ENCODE results near the gene PPM1F.
"Not testable (repeated sequence)": the region's sequence is repeated elsewhere in the genome, so short reads cannot be mapped to it uniquely, and the experiment has no call there.

Gene PPM1F

DNA sequence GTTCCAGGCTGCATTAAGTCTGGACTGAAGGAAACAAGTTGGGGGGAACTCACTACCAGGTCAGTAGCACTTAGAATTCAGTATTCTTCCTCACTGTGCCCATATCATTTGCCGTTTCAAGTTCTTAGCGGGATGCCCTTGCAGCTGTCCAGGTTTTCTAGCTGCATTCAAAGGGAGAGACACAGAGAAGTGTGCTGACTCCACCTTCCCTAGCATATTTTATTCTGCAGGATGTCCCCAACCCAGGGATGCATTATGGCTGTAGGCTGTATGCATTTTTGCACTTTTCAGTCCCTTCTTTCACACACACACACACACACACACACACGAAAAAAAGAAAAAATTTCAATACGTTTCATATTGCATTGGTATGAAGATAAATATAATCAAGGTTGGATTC lies 49.4 kb downstream of the PPM1F start:
- Mint-ChIP-seq H3K4me1 (no peaks in the 10 kb centered on the region), H3K27me3 (peaks cover 1% of the 10 kb centered on the region), H3K36me3 (peaks cover 7% of the 10 kb centered on the region), H3K9me3 (no peaks in the 10 kb centered on the region), H3K27ac (no peak overlapping the region), H3K4me3 (no peak overlapping the region)
- DNase-seq (ENCODE audit: low spot score in 2 of 2) (no peak), ATAC-seq (ENCODE audit: low read depth) (no peak)

GRCh38 chr22:21902296-21903087 lies 50.2 kb downstream of the PPM1F start:
- H3K27me3 Mint-ChIP-seq = peaks cover 1% of the 10 kb centered on the region
- H3K27ac Mint-ChIP-seq = no peak overlapping the region
- H3K9me3 Mint-ChIP-seq = no peaks in the 10 kb centered on the region
- DNase-seq (ENCODE audit: low spot score in 2 of 2) (no peak), ATAC-seq (ENCODE audit: low read depth) (no peak)
- H3K36me3 Mint-ChIP-seq = peaks cover 7% of the 10 kb centered on the region
- H3K4me1 Mint-ChIP-seq = no peaks in the 10 kb centered on the region
- H3K4me3 Mint-ChIP-seq = no peak overlapping the region

- DNase-seq (ENCODE audit: low spot score in 2 of 2) (no peak), ATAC-seq (ENCODE audit: low read depth) (no peak)
- Mint-ChIP-seq H3K27ac (no peak overlapping the region), H3K36me3 (no peaks in the 10 kb centered on the region), H3K4me3 (no peak overlapping the region), H3K4me1 (no peaks in the 10 kb centered on the region), H3K27me3 (peaks cover 1% of the 10 kb centered on the region), H3K9me3 (no peaks in the 10 kb centered on the region)
Observed at GRCh38 chr22:21898354-21898896, 54.2 kb downstream of the PPM1F start.

DNA sequence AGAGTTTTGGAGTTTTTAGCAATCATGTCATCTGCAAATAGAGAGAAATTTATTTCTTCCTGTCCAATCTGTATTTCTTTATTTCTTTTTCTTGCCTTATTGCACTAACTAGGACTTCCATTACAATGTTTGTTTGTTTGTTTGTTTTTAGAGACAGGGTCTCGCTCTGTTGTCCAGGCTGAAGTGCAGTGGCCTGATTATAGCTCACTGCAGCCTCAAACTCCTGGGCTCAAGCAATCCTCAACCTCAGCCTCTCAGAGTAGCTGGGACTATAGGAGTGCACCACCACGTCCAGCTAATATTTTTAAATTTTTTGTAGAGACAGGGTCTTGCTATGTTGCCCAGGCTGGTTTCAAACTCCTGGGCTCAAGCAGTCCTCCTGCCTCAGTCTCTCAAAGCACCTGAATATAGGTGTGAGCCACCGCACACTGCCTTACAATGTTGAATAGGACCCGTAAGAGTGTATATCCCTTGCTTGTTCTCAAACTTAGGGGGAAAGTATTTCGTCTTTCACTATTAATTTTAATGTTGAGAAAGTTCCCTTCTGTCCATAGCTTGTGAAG lies 55.6 kb downstream of the PPM1F start:
- DNase-seq (ENCODE audit: low spot score in 2 of 2) (no peak), ATAC-seq (ENCODE audit: low read depth) (no peak)
- Mint-ChIP-seq H3K27me3 (peaks cover 1% of the 10 kb centered on the region), H3K4me3 (no peak overlapping the region), H3K27ac (no peak overlapping the region), H3K4me1 (no peaks in the 10 kb centered on the region), H3K36me3 (no peaks in the 10 kb centered on the region), H3K9me3 (no peaks in the 10 kb centered on the region)

DNA sequence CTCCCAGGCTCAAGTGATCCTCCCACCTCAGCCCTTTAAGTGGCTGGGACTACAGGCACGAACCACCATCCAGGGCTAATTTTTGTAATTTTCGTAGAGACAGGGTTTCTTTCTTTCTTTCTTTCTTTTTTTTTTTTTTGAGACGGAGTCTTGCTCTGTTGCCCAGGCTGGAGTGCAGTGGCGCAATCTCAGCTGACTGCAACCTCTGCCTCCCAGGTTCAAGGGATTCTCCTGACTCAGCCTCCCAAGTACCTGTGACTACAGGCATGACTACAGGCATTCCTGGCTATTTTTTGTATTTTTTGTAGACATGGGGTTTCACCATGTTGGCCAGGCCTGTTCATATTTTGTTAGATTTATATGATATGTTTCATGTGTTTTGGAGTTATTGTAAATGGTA lies 56.4 kb downstream of the PPM1F start:
- not testable (repeated sequence) for ATAC-seq (ENCODE audit: low read depth); H3K9me3 Mint-ChIP-seq; H3K27ac Mint-ChIP-seq; H3K4me3 Mint-ChIP-seq; H3K27me3 Mint-ChIP-seq; H3K4me1 Mint-ChIP-seq; H3K36me3 Mint-ChIP-seq; DNase-seq (ENCODE audit: low spot score in 2 of 2)

- Mint-ChIP-seq H3K36me3 (no peaks in the 10 kb centered on the region), H3K9me3 (no peaks in the 10 kb centered on the region), H3K27me3 (no peaks in the 10 kb centered on the region), H3K4me1 (no peaks in the 10 kb centered on the region), H3K4me3 (no peak overlapping the region), H3K27ac (no peak overlapping the region)
- ATAC-seq (ENCODE audit: low read depth) (no peak), DNase-seq (ENCODE audit: low spot score in 2 of 2) (no peak)
Observed at GRCh38 chr22:21894799-21895198, 57.8 kb downstream of the PPM1F start.

GRCh38 chr22:21889251-21889990 lies 63.2 kb downstream of the PPM1F start:
- Mint-ChIP-seq H3K4me1 (no peaks in the 10 kb centered on the region), H3K27me3 (no peaks in the 10 kb centered on the region), H3K36me3 (no peaks in the 10 kb centered on the region), H3K4me3 (no peak overlapping the region), H3K9me3 (no peaks in the 10 kb centered on the region), H3K27ac (no peak overlapping the region)
- no peak for DNase-seq (ENCODE audit: low spot score in 2 of 2)
- no peak for ATAC-seq (ENCODE audit: low read depth)

- H3K36me3 Mint-ChIP-seq = no peaks in the 10 kb centered on the region
- no peak for DNase-seq (ENCODE audit: low spot score in 2 of 2)
- no peaks in the 10 kb centered on the region for H3K4me1 Mint-ChIP-seq
- H3K4me3 Mint-ChIP-seq = no peak overlapping the region
- no peaks in the 10 kb centered on the region for H3K27me3 Mint-ChIP-seq
- no peak for ATAC-seq (ENCODE audit: low read depth)
- H3K9me3 Mint-ChIP-seq = no peaks in the 10 kb centered on the region
- no peak overlapping the region for H3K27ac Mint-ChIP-seq
Observed at GRCh38 chr22:21887841-21888240, 64.8 kb downstream of the PPM1F start.

GRCh38 chr22:21883930-21884329 lies 68.7 kb downstream of the PPM1F start:
- DNase-seq (ENCODE audit: low spot score in 2 of 2); H3K4me1 Mint-ChIP-seq; H3K27ac Mint-ChIP-seq; H3K9me3 Mint-ChIP-seq; H3K4me3 Mint-ChIP-seq; ATAC-seq (ENCODE audit: low read depth); H3K36me3 Mint-ChIP-seq; H3K27me3 Mint-ChIP-seq: not testable (repeated sequence)

DNA sequence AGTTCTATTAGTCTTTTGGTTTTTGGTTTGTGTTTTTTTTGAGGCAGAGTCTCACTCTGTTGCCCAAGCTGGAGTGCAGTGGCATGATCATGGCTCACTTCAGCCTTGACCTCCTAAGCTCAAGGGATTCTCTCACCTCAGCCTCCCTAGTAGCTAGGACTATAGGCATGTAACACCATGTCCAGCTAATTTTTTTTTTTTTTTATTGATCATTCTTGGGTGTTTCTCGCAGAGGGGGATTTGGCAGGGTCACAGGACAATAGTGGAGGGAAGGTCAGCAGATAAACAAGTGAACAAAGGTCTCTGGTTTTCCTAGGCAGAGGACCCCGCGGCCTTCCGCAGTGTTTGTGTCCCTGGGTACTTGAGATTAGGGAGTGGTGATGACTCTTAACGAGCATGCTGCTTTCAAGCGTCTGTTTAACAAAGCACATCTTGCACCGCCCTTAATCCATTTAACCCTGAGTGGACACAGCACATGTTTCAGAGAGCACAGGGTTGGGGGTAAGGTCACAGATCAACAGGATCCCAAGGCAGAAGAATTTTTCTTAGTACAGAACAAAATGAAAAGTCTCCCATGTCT lies 69.8 kb downstream of the PPM1F start:
- not testable (repeated sequence) for H3K4me3 Mint-ChIP-seq; ATAC-seq (ENCODE audit: low read depth); DNase-seq (ENCODE audit: low spot score in 2 of 2); H3K27ac Mint-ChIP-seq; H3K9me3 Mint-ChIP-seq; H3K36me3 Mint-ChIP-seq; H3K4me1 Mint-ChIP-seq; H3K27me3 Mint-ChIP-seq

DNA sequence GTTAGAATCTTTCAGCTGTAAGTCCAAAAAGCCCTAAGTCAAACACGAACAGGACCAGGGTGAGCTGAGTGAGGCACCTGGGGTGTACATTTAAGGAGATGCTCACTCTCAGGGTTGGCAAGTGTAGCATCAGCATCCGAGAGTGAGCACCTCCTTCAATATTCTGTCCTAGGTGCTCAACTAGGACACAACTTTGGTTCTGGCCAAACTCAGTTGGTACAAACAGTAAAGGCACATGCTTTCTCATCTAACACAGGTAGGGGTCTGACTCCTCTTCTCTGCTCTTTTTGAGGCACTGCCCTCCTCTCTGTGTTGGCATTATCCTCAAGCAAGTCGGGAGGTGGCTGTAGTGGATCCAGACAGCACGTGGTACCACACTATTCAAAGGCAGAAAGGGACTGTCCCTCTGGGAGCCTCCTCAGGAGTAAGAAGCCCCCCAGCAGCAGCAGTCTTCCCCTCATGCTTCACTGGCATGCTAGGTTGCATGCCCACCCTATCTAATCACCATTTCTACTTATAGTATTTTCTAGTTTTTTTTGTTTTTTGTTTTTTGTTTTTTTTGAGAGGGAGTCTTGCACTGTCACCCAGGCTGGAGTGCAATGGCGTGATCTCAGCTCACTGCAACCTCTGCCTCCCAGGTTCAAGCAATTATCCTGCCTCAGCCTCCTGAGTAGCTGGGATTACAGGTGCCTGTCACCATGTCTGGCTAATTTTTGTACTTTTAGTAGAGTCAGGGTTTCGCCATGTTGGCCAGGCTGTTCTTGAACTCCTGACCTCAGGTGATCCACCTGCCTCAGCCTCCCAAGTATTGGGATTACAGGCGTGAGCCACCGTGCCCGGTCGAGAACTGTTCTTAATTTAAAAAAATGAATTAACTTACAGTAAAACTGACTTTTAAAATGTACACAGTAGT lies 70.6 kb downstream of the PPM1F start:
- H3K9me3 Mint-ChIP-seq = no peaks in the 10 kb centered on the region
- H3K4me3 Mint-ChIP-seq = no peak overlapping the region
- ATAC-seq (ENCODE audit: low read depth) (no peak), DNase-seq (ENCODE audit: low spot score in 2 of 2) (no peak)
- peaks cover 1% of the 10 kb centered on the region for H3K27me3 Mint-ChIP-seq
- H3K27ac Mint-ChIP-seq = no peak overlapping the region
- H3K36me3 Mint-ChIP-seq = no peaks in the 10 kb centered on the region
- H3K4me1 Mint-ChIP-seq = no peaks in the 10 kb centered on the region

GRCh38 chr22:21876486-21877176 lies 76.0 kb downstream of the PPM1F start:
- no peak overlapping the region for H3K27ac Mint-ChIP-seq
- H3K36me3 Mint-ChIP-seq = no peaks in the 10 kb centered on the region
- ATAC-seq (ENCODE audit: low read depth) (no peak), DNase-seq (ENCODE audit: low spot score in 2 of 2) (no peak)
- peaks cover 6% of the 10 kb centered on the region for H3K4me1 Mint-ChIP-seq
- no peaks in the 10 kb centered on the region for H3K9me3 Mint-ChIP-seq
- H3K27me3 Mint-ChIP-seq = peaks cover 1% of the 10 kb centered on the region
- no peak overlapping the region for H3K4me3 Mint-ChIP-seq

DNA sequence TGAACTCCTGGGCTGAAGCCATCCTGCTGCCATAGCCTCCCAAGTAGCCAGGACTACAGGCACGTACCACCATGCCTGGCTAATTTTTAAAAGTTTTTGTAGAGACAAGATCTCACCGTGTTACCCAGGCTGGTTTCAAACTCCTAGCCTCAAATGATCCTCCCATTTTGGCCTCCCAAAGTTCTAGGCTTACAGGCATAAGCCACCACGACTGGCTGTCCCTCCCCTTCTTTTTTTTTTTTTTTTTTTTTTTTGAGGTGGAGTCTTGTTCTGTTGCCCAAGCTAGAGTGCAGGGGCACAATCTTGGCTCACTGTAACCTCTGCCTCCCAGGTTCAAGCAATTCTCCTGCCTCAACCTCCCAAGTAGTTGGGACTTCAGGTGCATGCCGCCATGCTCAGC lies 77.7 kb downstream of the PPM1F start:
- H3K27ac Mint-ChIP-seq; DNase-seq (ENCODE audit: low spot score in 2 of 2); H3K4me3 Mint-ChIP-seq; ATAC-seq (ENCODE audit: low read depth); H3K27me3 Mint-ChIP-seq; H3K36me3 Mint-ChIP-seq; H3K4me1 Mint-ChIP-seq; H3K9me3 Mint-ChIP-seq: not testable (repeated sequence)
